ENCODE data around the gene HYOU1. TPM values are rescaled to one million over a fixed set of nuclear protein-coding genes. Genes with fewer than 3 reads are reported as not detected.
"Not testable (repeated sequence)": the region's sequence is repeated elsewhere in the genome, so short reads cannot be mapped to it uniquely, and the experiment has no call there.

HYOU1 gene
- polyA plus RNA-seq, 6 donors from 2014 or later, result 7.1 to 13.4 (median 12.5) TPM

DNA sequence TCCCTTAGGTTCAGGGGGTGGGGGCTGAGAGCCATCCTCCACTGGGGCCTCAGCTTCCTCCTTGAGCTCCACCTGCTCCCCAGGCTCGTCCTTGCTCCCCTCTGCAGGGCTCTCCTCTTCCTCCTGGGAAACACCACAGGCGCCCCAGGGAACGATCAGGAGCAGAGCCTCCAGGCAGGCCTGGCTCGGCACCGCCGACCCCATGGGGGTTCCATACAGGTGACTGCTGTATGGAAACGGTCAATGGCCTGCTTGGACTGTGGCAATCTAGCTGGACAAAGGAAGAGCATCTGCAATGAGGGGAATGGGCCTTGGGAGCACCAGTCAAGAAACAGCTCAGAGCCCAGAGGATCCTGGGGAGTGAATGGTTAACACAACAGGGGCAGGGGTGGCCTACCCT is 7.9 kb downstream of the HYOU1 start:
- no peaks in the 10 kb centered on the region for H3K9me3 Mint-ChIP-seq
- peaks cover 11 to 23% (median 21%) of the 10 kb centered on the region in 3 donors for H3K4me1 Mint-ChIP-seq
- no peak for ATAC-seq (ENCODE audit: low read depth in 2 of 2)
- H3K36me3 Mint-ChIP-seq, result peaks cover 0 to 51% of the 10 kb centered on the region in 2 donors
- DNase-seq, result no peak
- H3K4me3 Mint-ChIP-seq, result no peak overlapping the region
- H3K27ac Mint-ChIP-seq, result peak overlapping the region in 1 of 6 donors; percentile 57
- no peaks in the 10 kb centered on the region for H3K27me3 Mint-ChIP-seq

DNA sequence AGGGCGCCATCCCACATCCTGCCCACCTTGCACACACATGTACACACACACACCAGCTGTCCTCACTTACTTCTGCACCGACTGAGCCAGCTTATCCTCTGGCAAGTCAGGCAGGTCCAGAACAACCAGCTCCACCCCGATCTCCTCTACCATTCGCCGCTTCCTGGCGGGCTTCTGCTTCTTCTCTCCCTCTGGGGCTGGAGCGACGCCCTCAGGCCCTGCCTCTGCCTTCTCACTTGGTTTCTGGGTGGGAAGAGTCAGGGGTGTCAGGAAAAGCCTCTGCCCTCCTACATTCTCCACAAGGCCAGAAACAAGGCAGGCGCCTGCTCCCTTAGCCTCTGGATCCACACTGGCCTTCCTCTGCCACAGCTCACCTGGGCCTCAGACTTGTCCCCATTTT is 8.4 kb downstream of the HYOU1 start:
- Mint-ChIP-seq H3K27me3 (no peaks in the 10 kb centered on the region), H3K4me3 (no peak overlapping the region), H3K9me3 (no peaks in the 10 kb centered on the region), H3K27ac (peak overlapping the region in 2 of 6 donors; percentile 29 to 57), H3K4me1 (peaks cover 11 to 21% (median 20%) of the 10 kb centered on the region in 3 donors), H3K36me3 (peaks cover 0 to 48% of the 10 kb centered on the region in 2 donors)
- ATAC-seq (ENCODE audit: low read depth in 2 of 2), result no peak
- no peak for DNase-seq

DNA sequence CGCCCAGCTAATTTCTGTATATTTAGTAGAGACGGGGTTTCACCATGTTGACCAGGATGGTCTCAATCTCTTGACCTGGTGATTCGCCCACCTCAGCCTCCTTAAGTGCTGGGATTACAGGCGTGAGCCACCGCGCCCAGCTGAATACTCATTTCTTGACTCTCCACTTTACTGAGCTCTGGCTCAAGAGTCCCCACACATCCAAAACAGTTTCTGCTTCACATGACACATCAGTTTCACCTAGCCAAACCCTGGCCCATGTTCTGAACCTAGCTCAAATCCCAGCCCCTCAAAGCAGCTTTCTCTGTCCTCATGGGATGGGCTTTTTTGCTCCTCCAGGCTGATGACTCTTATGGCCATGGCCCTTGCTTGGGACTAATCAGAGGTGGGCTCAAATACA is 9.8 kb downstream of the HYOU1 start:
- no peak overlapping the region for H3K27ac Mint-ChIP-seq
- H3K4me1 Mint-ChIP-seq, result peaks cover 4 to 15% (median 8%) of the 10 kb centered on the region in 3 donors
- DNase-seq (no peak), ATAC-seq (ENCODE audit: low read depth in 2 of 2) (no peak)
- peaks cover 0 to 33% of the 10 kb centered on the region in 2 donors for H3K36me3 Mint-ChIP-seq
- H3K27me3 Mint-ChIP-seq, result no peaks in the 10 kb centered on the region
- no peaks in the 10 kb centered on the region for H3K9me3 Mint-ChIP-seq
- no peak overlapping the region for H3K4me3 Mint-ChIP-seq

GRCh38 chr11:119046489-119046888 is 10.5 kb downstream of the HYOU1 start:
- Mint-ChIP-seq H3K9me3 (no peaks in the 10 kb centered on the region), H3K36me3 (peaks cover 0 to 30% of the 10 kb centered on the region in 2 donors), H3K4me3 (no peak overlapping the region), H3K27ac (no peak overlapping the region), H3K4me1 (peaks cover 0 to 8% (median 4%) of the 10 kb centered on the region in 3 donors), H3K27me3 (no peaks in the 10 kb centered on the region)
- no peak for DNase-seq
- ATAC-seq (ENCODE audit: low read depth in 2 of 2), result no peak

GRCh38 chr11:119044708-119045107 is 12.3 kb downstream of the HYOU1 start:
- H3K36me3 Mint-ChIP-seq, result peaks cover 0 to 27% of the 10 kb centered on the region in 2 donors
- ATAC-seq (ENCODE audit: low read depth in 2 of 2), result no peak

DNA sequence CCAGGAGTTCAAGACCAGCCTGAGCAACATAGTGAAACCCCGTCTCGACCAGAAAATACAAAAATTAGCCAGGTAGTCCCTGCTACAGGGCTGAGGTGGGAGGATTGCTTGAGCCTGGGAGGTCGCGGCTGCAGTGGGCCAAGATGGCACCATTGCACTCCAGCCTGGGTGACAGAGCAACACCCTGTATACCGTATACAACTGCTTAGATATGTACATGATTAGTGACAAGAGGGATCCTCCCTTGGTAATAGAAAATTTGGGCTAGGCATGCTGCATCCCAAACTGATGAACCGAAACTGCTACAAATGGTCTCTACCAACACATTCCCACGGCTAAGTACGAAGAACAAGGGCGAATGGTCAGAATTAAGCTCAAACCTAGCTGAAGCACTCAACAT is 14.1 kb downstream of the HYOU1 start:
- H3K4me3 Mint-ChIP-seq, result no peak overlapping the region
- no peaks in the 10 kb centered on the region for H3K27me3 Mint-ChIP-seq
- DNase-seq, result no peak
- no peaks in the 10 kb centered on the region for H3K9me3 Mint-ChIP-seq
- H3K4me1 Mint-ChIP-seq, result peaks cover 7 to 13% (median 12%) of the 10 kb centered on the region in 3 donors
- no peak overlapping the region for H3K27ac Mint-ChIP-seq
- no peak for ATAC-seq (ENCODE audit: low read depth in 2 of 2)
- H3K36me3 Mint-ChIP-seq, result peaks cover 0 to 12% of the 10 kb centered on the region in 2 donors

More at GRCh38 chr11:119044708-119045107, 12.3 kb downstream of the HYOU1 start:
- no peaks in the 10 kb centered on the region for H3K9me3 Mint-ChIP-seq
- no peak for DNase-seq
- peaks cover 0 to 4% (median 2%) of the 10 kb centered on the region in 3 donors for H3K4me1 Mint-ChIP-seq
- no peaks in the 10 kb centered on the region for H3K27me3 Mint-ChIP-seq
- peak overlapping the region in 1 of 6 donors; percentile 76 for H3K27ac Mint-ChIP-seq
- H3K4me3 Mint-ChIP-seq, result no peak overlapping the region

DNA sequence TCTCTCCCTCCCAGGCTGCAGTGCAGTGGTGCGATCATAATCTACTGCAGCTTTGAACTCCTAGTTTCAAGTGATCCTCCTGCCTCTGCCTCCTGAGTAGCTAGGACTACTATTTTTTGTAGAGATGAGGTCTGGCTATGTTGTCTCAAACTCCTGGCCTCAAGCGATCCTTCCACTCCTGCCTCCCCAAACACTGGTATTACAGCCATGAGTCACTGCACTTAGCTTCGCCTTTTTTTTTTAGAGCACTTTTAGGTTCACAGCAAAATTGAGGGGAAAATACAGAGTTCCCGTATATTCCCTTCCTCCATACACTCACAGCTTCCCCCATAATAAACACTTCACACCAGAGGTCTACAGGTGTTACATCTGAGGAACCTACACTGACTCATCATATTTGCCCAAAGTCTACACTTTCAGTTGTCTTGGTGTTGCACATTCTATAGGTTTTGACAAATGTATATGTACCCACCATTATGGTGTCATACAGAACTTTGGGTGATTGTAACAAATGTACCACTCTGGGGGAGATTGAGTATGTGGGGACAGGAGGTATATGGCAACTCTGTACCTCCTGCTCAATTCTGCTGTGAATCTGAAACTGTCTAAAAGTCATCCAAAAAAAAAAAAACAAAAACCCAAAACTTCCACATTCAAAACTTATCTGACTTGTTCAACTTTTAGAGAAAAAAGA is 15.0 kb downstream of the HYOU1 start:
- H3K27ac Mint-ChIP-seq, result peak overlapping the region in 2 of 6 donors; percentile 44 to 72
- ATAC-seq (ENCODE audit: low read depth in 2 of 2), result no peak
- H3K27me3 Mint-ChIP-seq, result no peaks in the 10 kb centered on the region
- H3K4me3 Mint-ChIP-seq, result no peak overlapping the region
- H3K4me1 Mint-ChIP-seq, result peaks cover 7 to 13% (median 12%) of the 10 kb centered on the region in 3 donors
- H3K36me3 Mint-ChIP-seq, result peaks cover 0 to 6% of the 10 kb centered on the region in 2 donors
- no peaks in the 10 kb centered on the region for H3K9me3 Mint-ChIP-seq
- no peak for DNase-seq

GRCh38 chr11:119039471-119039870 is 17.5 kb downstream of the HYOU1 start:
- H3K9me3 Mint-ChIP-seq, DNase-seq, H3K27me3 Mint-ChIP-seq, H3K36me3 Mint-ChIP-seq: not testable (repeated sequence)
- Mint-ChIP-seq H3K27ac (peak overlapping the region in 2 of 6 donors; percentile 41 to 83), H3K4me1 (peaks cover 7 to 13% (median 12%) of the 10 kb centered on the region in 3 donors), H3K4me3 (peak overlapping the region in 4 of 8 donors; percentile 1 to 50 (median 26))
- peak in 1 of 2 donors; percentile 21 for ATAC-seq (ENCODE audit: low read depth in 2 of 2)

GRCh38 chr11:119038884-119039283 is 18.1 kb downstream of the HYOU1 start:
- Mint-ChIP-seq H3K36me3 (no peaks in the 10 kb centered on the region), H3K4me1 (peaks cover 7 to 13% (median 12%) of the 10 kb centered on the region in 3 donors), H3K4me3 (peak overlapping the region in 1 of 8 donors; percentile 1), H3K27me3 (no peaks in the 10 kb centered on the region), H3K27ac (peak overlapping the region in 1 of 6 donors; percentile 75), H3K9me3 (no peaks in the 10 kb centered on the region)
- DNase-seq, result no peak
- ATAC-seq (ENCODE audit: low read depth in 2 of 2), result no peak

DNA sequence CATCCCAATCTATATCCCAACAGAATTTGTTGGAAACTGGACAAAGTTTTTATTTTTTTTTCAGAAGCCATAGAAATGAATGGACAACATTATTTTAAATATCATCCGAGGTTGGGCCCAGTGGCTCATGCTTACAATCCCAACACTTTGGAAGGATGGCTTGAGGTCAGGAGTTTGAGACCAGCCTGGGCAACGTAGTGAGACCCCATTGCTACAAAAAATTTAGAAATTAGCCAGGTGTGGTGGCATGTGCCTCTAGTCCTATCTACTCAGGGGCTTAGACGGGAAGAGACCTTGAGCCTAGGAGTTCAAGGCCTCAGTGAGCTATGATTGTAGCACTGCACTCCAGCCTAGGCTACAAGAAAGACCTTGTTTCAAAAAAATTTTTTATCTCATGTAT is 22.2 kb downstream of the HYOU1 start:
- DNase-seq (no peak), ATAC-seq (ENCODE audit: low read depth in 2 of 2) (no peak)
- H3K27ac Mint-ChIP-seq, result no peak overlapping the region
- H3K36me3 Mint-ChIP-seq, result no peaks in the 10 kb centered on the region
- H3K4me1 Mint-ChIP-seq, result peaks cover 8 to 17% (median 12%) of the 10 kb centered on the region in 3 donors
- no peak overlapping the region for H3K4me3 Mint-ChIP-seq
- H3K9me3 Mint-ChIP-seq, result no peaks in the 10 kb centered on the region
- H3K27me3 Mint-ChIP-seq, result no peaks in the 10 kb centered on the region

DNA sequence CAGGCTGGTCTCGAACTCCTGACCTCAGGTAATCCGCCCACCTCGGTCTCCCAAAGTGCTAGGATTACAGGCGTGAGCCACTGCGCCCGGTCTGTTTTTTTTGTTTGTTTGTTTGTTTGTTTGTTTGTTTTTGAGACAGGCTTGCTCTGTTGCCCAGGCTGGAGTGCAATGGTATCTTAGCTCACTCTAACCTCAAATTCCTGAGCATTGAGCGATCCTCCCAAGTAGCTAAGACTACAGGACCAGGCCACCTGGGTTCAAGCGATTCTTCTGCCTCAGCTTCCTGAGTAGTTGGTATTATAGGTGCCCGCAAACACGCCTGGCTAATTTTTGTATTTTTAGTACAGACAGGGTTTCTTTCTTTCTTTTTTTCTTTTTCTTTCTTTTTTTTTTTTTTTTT is 23.6 kb downstream of the HYOU1 start:
- ATAC-seq (ENCODE audit: low read depth in 2 of 2); DNase-seq; H3K27ac Mint-ChIP-seq; H3K27me3 Mint-ChIP-seq; H3K4me3 Mint-ChIP-seq; H3K36me3 Mint-ChIP-seq; H3K9me3 Mint-ChIP-seq: not testable (repeated sequence)
- peaks cover 9 to 18% (median 16%) of the 10 kb centered on the region in 3 donors for H3K4me1 Mint-ChIP-seq

DNA sequence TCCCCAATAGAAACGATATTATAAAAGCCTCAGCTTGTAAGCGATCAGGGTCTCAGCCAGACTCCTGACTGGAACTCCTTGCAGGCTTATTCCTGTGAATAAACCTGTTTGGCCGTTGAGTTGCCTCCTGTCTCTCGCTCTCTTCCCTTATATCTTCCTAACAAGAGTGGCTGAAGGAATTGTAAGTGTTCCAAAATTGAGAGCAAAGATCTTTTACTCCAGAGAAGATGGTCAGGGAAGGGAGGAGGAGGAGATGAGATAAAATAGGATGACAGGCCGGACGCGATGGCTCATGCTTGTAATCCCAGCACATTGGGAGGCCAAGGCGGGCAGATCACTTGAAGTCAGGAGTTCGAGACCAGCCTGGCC is 25.1 kb downstream of the HYOU1 start:
- peak overlapping the region in 1 of 6 donors; percentile 61 for H3K27ac Mint-ChIP-seq
- no peak for DNase-seq
- no peaks in the 10 kb centered on the region for H3K9me3 Mint-ChIP-seq
- H3K4me3 Mint-ChIP-seq, result peak overlapping the region in 4 of 8 donors; percentile 9 to 98 (median 50)
- no peak for ATAC-seq (ENCODE audit: low read depth in 2 of 2)
- no peaks in the 10 kb centered on the region for H3K36me3 Mint-ChIP-seq
- H3K4me1 Mint-ChIP-seq, result peaks cover 9 to 21% (median 18%) of the 10 kb centered on the region in 3 donors
- no peaks in the 10 kb centered on the region for H3K27me3 Mint-ChIP-seq

GRCh38 chr11:119030329-119031047 is 26.5 kb downstream of the HYOU1 start, which contains the start of gene SLC37A4:
TSS of gene SLC37A4 (minus strand) at chr11:119030877.
- Mint-ChIP-seq H3K27ac (peak within 1 kb of the TSS; percentile 38 to 93 (median 66)), H3K9me3 (no peaks in the 10 kb centered on the region), H3K27me3 (no peaks in the 10 kb centered on the region), H3K4me3 (peak within 1 kb of the TSS; percentile 84 to 98 (median 90)), H3K36me3 (no peaks in the 10 kb centered on the region), H3K4me1 (peaks cover 10 to 21% (median 18%) of the 10 kb centered on the region in 3 donors)
- DNase-seq, result peak; percentile 99
- ATAC-seq (ENCODE audit: low read depth in 2 of 2), result peak; percentile 90

- H3K27ac Mint-ChIP-seq, result peak overlapping the region in 4 of 6 donors; percentile 60 to 68 (median 65)
- H3K4me3 Mint-ChIP-seq, result peak overlapping the region; percentile 72 to 98 (median 90)
- H3K27me3 Mint-ChIP-seq, result no peaks in the 10 kb centered on the region
- H3K4me1 Mint-ChIP-seq, result peaks cover 13 to 21% (median 18%) of the 10 kb centered on the region in 3 donors
- H3K36me3 Mint-ChIP-seq, result no peaks in the 10 kb centered on the region
- peak in 1 of 2 donors; percentile 1 for ATAC-seq (ENCODE audit: low read depth in 2 of 2)
- no peaks in the 10 kb centered on the region for H3K9me3 Mint-ChIP-seq
- no peak for DNase-seq
Measured at GRCh38 chr11:119030029-119030328, 27.0 kb downstream of the HYOU1 start.
